ENCODE data around the gene PLIN5. TPM values are rescaled to one million over a fixed set of nuclear protein-coding genes. Genes with fewer than 3 reads are reported as not detected.

Gene PLIN5
- total and polyA plus RNA-seq, 2 of the 8 experiments (the other 6 are each of a cell fraction or from before 2014, with no cell fraction given) = 2.0 to 2.5 TPM

- peaks cover 2% of the 10 kb centered on the region; the same call in 1 of the 2 replicates for H3K79me1 ChIP-seq (ENCODE audit: low read depth, low read length)
- no peaks in the 10 kb centered on the region for H3K27me3 ChIP-seq (replicated peaks in 1 of 4; ENCODE audit: control insufficient read depth in 3 of 4, extremely low read depth in 1 of 4, insufficient read depth in 3 of 4, low read length in 3 of 4)
- H2AK5ac ChIP-seq (ENCODE audit: low read depth, low read length) = no peak overlapping the region
- no peak for FAIRE-seq
- no peak overlapping the region for H2BK12ac ChIP-seq (ENCODE audit: low read depth, low read length)
- H2BK20ac ChIP-seq (ENCODE audit: low read length) = no peak overlapping the region
- no peak overlapping the region for H3K4me3 ChIP-seq (ENCODE audit: extremely low read depth in 1 of 4, insufficient read depth in 2 of 4, low read depth in 3 of 4, low read length in 4 of 4)
- ChIA-PET POLR2A (ENCODE audit: partially characterized antibody) (no interaction called here), CTCF (ENCODE audit: partially characterized antibody) (interaction anchor here (0.8 to 3.7 kb wide), 14 partner anchors 11 to 102 kb away, joined by 3 to 14 read pairs (median 6); partner anchors contain the start of gene PLIN5)
- no peak overlapping the region for H3K27ac ChIP-seq (ENCODE audit: low read depth, low read length)
- no peak overlapping the region for H2BK15ac ChIP-seq (ENCODE audit: low read length)
- no peak overlapping the region for H2BK5ac ChIP-seq (ENCODE audit: low read depth, low read length)
- no peak overlapping the region for H3K14ac ChIP-seq (ENCODE audit: insufficient read length)
- no peaks in the 10 kb centered on the region for H3K9me3 ChIP-seq (ENCODE audit: insufficient read depth in 2 of 2, low read depth in 1 of 2, low read length in 1 of 2)
- peaks cover 10% of the 10 kb centered on the region; the same call in 1 of the 2 replicates for H3K23me2 ChIP-seq (ENCODE audit: low read depth, low read length)
- H3K36me3 ChIP-seq (ENCODE audit: control insufficient read depth in 2 of 4, insufficient read depth in 4 of 4, low read length in 3 of 4) = peaks cover 9 to 35% (median 24%) of the 10 kb centered on the region in 4 experiments; a peak in 6 of 8 replicates
- DNase-seq (ENCODE audit: low read depth in 1 of 2, low spot score in 2 of 2) = peak in 1 of 2 experiments; percentile 91
- H4K5ac ChIP-seq (ENCODE audit: insufficient read length, low read depth, low read length) = no peak overlapping the region
- peaks cover 18 to 34% of the 10 kb centered on the region in 2 experiments for H4K20me1 ChIP-seq (replicated peaks in 1 of 2; ENCODE audit: control insufficient read depth in 1 of 2, insufficient read depth in 2 of 2, low read length in 2 of 2)
- no peak overlapping the region; the same call in 1 of the 2 replicates for H4K8ac ChIP-seq (ENCODE audit: extremely low read depth, insufficient read depth, low read length)
- H3K4me1 ChIP-seq (replicated peaks in 1 of 4; ENCODE audit: control insufficient read depth in 3 of 4, insufficient read depth in 4 of 4, low read length in 3 of 4) = peaks cover 0 to 7% (median 3%) of the 10 kb centered on the region in 4 experiments; a peak in 4 of 7 replicates
- H3K79me2 ChIP-seq (ENCODE audit: control insufficient read depth in 1 of 2, insufficient read depth in 2 of 2, low read length in 2 of 2) = no peaks in the 10 kb centered on the region
- H3K18ac ChIP-seq (ENCODE audit: extremely low read depth, low read length) = no peak overlapping the region
- peak overlapping the region in 1 of 2 experiments; percentile 29; a peak in 1 of 4 replicates for H3K4me2 ChIP-seq (ENCODE audit: insufficient read depth in 1 of 2, low read depth in 2 of 2, low read length in 2 of 2)
- no peak overlapping the region for H2BK120ac ChIP-seq (replicated peaks; ENCODE audit: low read depth, low read length)
- no peak overlapping the region for H4K91ac ChIP-seq (replicated peaks; ENCODE audit: insufficient read length, low read length)
- 43% methylated on average over 4 of the region's 25 CpGs; no CpG with 5 or more reads in 1 of the 2 experiments for WGBS, 2 experiments (ENCODE audit: extremely low coverage in 1 of 2, insufficient coverage in 1 of 2, insufficient read length in 1 of 2, insufficient replicate concordance in 2 of 2, low coverage in 1 of 2, low lambda C conversion rate in 2 of 2, missing lambda C conversion rate in 1 of 2)
- H3K56ac ChIP-seq (replicated peaks; ENCODE audit: insufficient read length, low read depth, low read length) = no peak overlapping the region
- no peak overlapping the region for H2AFZ ChIP-seq (ENCODE audit: low read length)
- H3K4ac ChIP-seq (replicated peaks; ENCODE audit: insufficient read length, low read depth, low read length) = no peak overlapping the region
- no peak overlapping the region for H3K23ac ChIP-seq (ENCODE audit: insufficient read length)
- no peak overlapping the region for H3K9ac ChIP-seq (replicated peaks in 1 of 4; ENCODE audit: extremely low read depth in 1 of 4, low read depth in 3 of 4, low read length in 3 of 4)
- TF ChIP-seq EZH2 (IDR thresholded peaks at IDR 0.05; ENCODE audit: low read depth, low read length, severe bottlenecking) (no peak), RBBP5 (IDR thresholded peaks at IDR 0.05; ENCODE audit: borderline replicate concordance, low read depth, low read length) (no peak), BRCA1 (IDR thresholded peaks at IDR 0.05; ENCODE audit: low read depth, low read length) (no peak), GTF2F1 (IDR thresholded peaks at IDR 0.05; ENCODE audit: borderline replicate concordance, low read depth, low read length) (no peak), RAD21 (IDR thresholded peaks at IDR 0.05 in 1 of 2, conservative IDR thresholded peaks at IDR 0.05 in 1 of 2; ENCODE audit: low read depth in 2 of 2, low read length in 2 of 2) (no peak), YY1 (IDR thresholded peaks at IDR 0.05; ENCODE audit: low read depth, low read length) (no peak), BACH1 (IDR thresholded peaks at IDR 0.05; ENCODE audit: low read length) (no peak), POU5F1 (IDR thresholded peaks at IDR 0.05; ENCODE audit: low read depth, low read length) (no peak), SIN3A (conservative IDR thresholded peaks at IDR 0.05 in 1 of 2, IDR thresholded peaks at IDR 0.05 in 1 of 2; ENCODE audit: low read depth in 1 of 2, low read length in 2 of 2) (no peak), GABPA (IDR thresholded peaks at IDR 0.05; ENCODE audit: borderline replicate concordance, insufficient read depth, low read length) (no peak), MAX (IDR thresholded peaks at IDR 0.05) (no peak), TBP (IDR thresholded peaks at IDR 0.05; ENCODE audit: low read depth, low read length) (no peak)
Observed at GRCh38 chr19:4556597-4557127, 21.6 kb upstream of the PLIN5 start.
